PC-9 (cell line): ENCODE results near the gene ANKUB1.

Source experiments
- EZH2 ChIP-seq: fragments of 200-600 bp; sonication (generic); IDR thresholded peaks from 2 replicates; pipeline ENCODE4 v1.8.0; 2017; ENCODE audit warnings: antibody characterized with exemption, low read depth
- TF ChIP-seq, protein P1 (sequence below): fragments of 200-600 bp; sonication (generic); conservative IDR thresholded peaks from 2 replicates; pipeline ENCODE4 v1.6.1; 2017; ENCODE audit warnings: mixed run types, antibody characterized with exemption, mild to moderate bottlenecking, moderate library complexity

DNA sequence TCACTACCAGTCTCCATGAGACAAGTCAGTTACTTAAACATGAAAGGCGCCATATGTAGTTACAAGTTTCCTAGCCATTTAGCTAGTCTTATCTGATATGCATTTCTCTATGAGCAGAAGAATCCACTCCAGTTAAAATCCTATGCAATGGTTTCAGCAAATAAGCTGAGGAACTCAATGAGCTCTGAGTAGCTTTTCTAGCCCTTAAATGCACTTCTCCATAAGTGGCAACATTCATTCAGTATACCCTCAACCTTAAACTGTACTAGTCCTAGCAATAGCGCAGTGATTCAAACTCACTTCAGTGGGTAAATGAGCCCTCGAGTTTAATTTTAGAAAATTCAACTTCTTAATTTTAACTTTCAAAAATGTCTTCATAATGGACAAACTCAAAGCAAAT is 47.7 kb downstream of the ANKUB1 start:
- TF ChIP-seq EZH2, result no peak
- TF ChIP-seq, protein P1, sequence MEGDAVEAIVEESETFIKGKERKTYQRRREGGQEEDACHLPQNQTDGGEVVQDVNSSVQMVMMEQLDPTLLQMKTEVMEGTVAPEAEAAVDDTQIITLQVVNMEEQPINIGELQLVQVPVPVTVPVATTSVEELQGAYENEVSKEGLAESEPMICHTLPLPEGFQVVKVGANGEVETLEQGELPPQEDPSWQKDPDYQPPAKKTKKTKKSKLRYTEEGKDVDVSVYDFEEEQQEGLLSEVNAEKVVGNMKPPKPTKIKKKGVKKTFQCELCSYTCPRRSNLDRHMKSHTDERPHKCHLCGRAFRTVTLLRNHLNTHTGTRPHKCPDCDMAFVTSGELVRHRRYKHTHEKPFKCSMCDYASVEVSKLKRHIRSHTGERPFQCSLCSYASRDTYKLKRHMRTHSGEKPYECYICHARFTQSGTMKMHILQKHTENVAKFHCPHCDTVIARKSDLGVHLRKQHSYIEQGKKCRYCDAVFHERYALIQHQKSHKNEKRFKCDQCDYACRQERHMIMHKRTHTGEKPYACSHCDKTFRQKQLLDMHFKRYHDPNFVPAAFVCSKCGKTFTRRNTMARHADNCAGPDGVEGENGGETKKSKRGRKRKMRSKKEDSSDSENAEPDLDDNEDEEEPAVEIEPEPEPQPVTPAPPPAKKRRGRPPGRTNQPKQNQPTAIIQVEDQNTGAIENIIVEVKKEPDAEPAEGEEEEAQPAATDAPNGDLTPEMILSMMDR, result no peak
